ENCODE results near the gene EIF5B. TPM values are rescaled to one million over a fixed set of nuclear protein-coding genes. Genes with fewer than 3 reads are reported as not detected.

The EIF5B gene
- total and polyA plus RNA-seq, 2 donors (not counting 1 experiment from before 2014, with no cell fraction given) = 4.5 to 32.8 TPM

DNA sequence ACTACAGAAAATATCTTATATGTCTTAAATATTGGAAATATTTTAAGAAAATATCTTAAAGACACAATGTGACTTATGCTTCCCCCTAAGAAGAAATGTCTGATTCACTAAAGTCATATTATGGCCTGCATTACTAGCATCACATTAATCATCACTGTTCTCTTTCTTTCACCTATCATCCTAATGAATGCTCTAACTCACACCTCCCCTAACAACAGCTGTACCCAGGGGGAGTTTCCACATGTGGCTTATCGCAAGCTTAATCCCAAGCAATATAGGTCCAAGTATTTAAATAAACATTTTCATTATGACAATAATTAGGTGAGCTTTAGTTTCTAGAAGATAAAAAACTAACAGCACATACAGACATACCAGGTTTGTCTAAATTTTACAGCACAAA, 113.0 kb downstream of the EIF5B start:
- Histone ChIP-seq H2AFZ (ENCODE audit: insufficient read depth, low read depth, low read length, poor library complexity, severe bottlenecking) (no peak overlapping the region), H3K36me3 (replicated peaks in 1 of 2; ENCODE audit: control extremely low read depth in 1 of 2, control insufficient read depth in 1 of 2, extremely low read depth in 1 of 2, insufficient read depth in 2 of 2, low read length in 1 of 2) (peaks cover 10 to 50% of the 10 kb centered on the region in 2 experiments), H3K9me3 (ENCODE audit: control extremely low read depth in 1 of 3, control insufficient read depth in 2 of 3, insufficient read depth in 1 of 3, low read length in 2 of 3) (no peaks in the 10 kb centered on the region), H3K9ac (ENCODE audit: low read length) (no peak overlapping the region), H3K27me3 (replicated peaks in 1 of 4; ENCODE audit: control extremely low read depth in 1 of 4, control insufficient read depth in 3 of 4, insufficient read depth in 4 of 4, low read length in 3 of 4) (no peaks in the 10 kb centered on the region), H3K79me2 (ENCODE audit: control insufficient read depth, insufficient read depth, low read length) (peaks cover 15% of the 10 kb centered on the region), H3K4me2 (replicated peaks; ENCODE audit: low read depth, low read length, poor library complexity, severe bottlenecking) (no peak overlapping the region), H3K27ac (ENCODE audit: low read length in 2 of 2) (no peak overlapping the region), H4K20me1 (ENCODE audit: control insufficient read depth, insufficient read depth, low read length, poor library complexity, severe bottlenecking) (no peaks in the 10 kb centered on the region), H3K4me1 (ENCODE audit: control insufficient read depth in 2 of 2, insufficient read depth in 2 of 2, low read length in 2 of 2) (no peaks in the 10 kb centered on the region), H3K4me3 (ENCODE audit: control extremely low read depth in 1 of 5, extremely low read depth in 1 of 5, insufficient read depth in 1 of 5, low read depth in 2 of 5, low read length in 4 of 5) (no peak overlapping the region)
- H3K4me1 Mint-ChIP-seq = no peaks in the 10 kb centered on the region
- TF ChIP-seq CTCF (IDR thresholded peaks at IDR 0.05) (no peak), EZH2 (IDR thresholded peaks at IDR 0.05; ENCODE audit: borderline replicate concordance, insufficient read depth, low read depth, low read length, poor library complexity, severe bottlenecking) (no peak)
- no peak for ATAC-seq (ENCODE audit: low read depth)
- no CpG with 5 or more reads among the region's 1 CpG for WGBS (ENCODE audit: insufficient coverage)
- ChIA-PET CTCF (interaction anchor here (0.5 kb wide), 1 partner anchor 131 kb away, joined by 3 read pairs; no protein-coding TSS in a partner anchor), POLR2A (no interaction called here)
- no peak overlapping the region for H3K27ac Mint-ChIP-seq
- no peaks in the 10 kb centered on the region for H3K27me3 Mint-ChIP-seq
- no peaks in the 10 kb centered on the region for H3K9me3 Mint-ChIP-seq (ENCODE audit: insufficient read depth)
- H3K4me3 Mint-ChIP-seq = no peak overlapping the region
- intact Hi-C loops (cut with micrococcal nuclease) = no loop called here
- no peak for DNase-seq

Other genes starting within 250 kb of the EIF5B start
- 1.0 and 1.2 TPM in 2 replicates for gene C2orf15, start 195.7 kb upstream of the EIF5B start, total RNA-seq
- gene C2orf15, start 195.7 kb upstream of the EIF5B start, polyA plus RNA-seq = 0.89 and 1.1 TPM in 2 replicates
- 36.9 and 39.6 TPM in 2 replicates for gene TSGA10, start 182.4 kb upstream of the EIF5B start, total RNA-seq
- 4.6 and 6.7 TPM in 2 replicates for gene TSGA10, start 182.4 kb upstream of the EIF5B start, polyA plus RNA-seq
- gene LIPT1, start 182.4 kb upstream of the EIF5B start, total RNA-seq = 24.3 and 26.2 TPM in 2 replicates
- gene LIPT1, start 182.4 kb upstream of the EIF5B start, polyA plus RNA-seq = 12.2 and 17.1 TPM in 2 replicates
- gene MITD1, start 156.3 kb upstream of the EIF5B start, total RNA-seq = 71.6 and 73.0 TPM in 2 replicates
- gene MITD1, start 156.3 kb upstream of the EIF5B start, polyA plus RNA-seq = 31.0 and 53.1 TPM in 2 replicates
- 18.5 and 21.9 TPM in 2 replicates for gene MRPL30, start 156.2 kb upstream of the EIF5B start, total RNA-seq
- 4.7 and 5.0 TPM in 2 replicates for gene MRPL30, start 156.2 kb upstream of the EIF5B start, polyA plus RNA-seq
- not detected in 2 replicates for gene LYG2, start 81.7 kb upstream of the EIF5B start, total RNA-seq
- not detected in 2 replicates for gene LYG2, start 81.7 kb upstream of the EIF5B start, polyA plus RNA-seq
- gene LYG1, start 36.2 kb upstream of the EIF5B start, total RNA-seq = 2.7 and 3.0 TPM in 2 replicates
- 4.0 and 4.5 TPM in 2 replicates for gene LYG1, start 36.2 kb upstream of the EIF5B start, polyA plus RNA-seq
- gene TXNDC9, start 1.1 kb upstream of the EIF5B start, total RNA-seq = 21.7 and 27.1 TPM in 2 replicates
- 9.3 and 11.2 TPM in 2 replicates for gene TXNDC9, start 1.1 kb upstream of the EIF5B start, polyA plus RNA-seq
- gene REV1, start 152.6 kb downstream of the EIF5B start, total RNA-seq = 69.5 and 70.5 TPM in 2 replicates
- gene REV1, start 152.6 kb downstream of the EIF5B start, polyA plus RNA-seq = 25.4 and 33.7 TPM in 2 replicates

Data from B cell (primary cell).